ENCODE measurements around the gene ENTPD7.

GRCh38 chr10:99658622-99659030 lies 683 bp upstream of the ENTPD7 start:
- TF ChIP-seq EZH2 (IDR thresholded peaks at IDR 0.05; ENCODE audit: borderline replicate concordance, insufficient read depth, low read length, poor library complexity, severe bottlenecking), result no peak
- TF ChIP-seq CTCF (IDR thresholded peaks at IDR 0.05; ENCODE audit: poor library complexity, severe bottlenecking), result no peak
- no peak for TF ChIP-seq TAF1 (IDR thresholded peaks at IDR 0.05; ENCODE audit: low read depth)
- TF ChIP-seq POLR2AphosphoS5 (IDR thresholded peaks at IDR 0.05), result no peak
- no peak for TF ChIP-seq SMC3 (conservative IDR thresholded peaks at IDR 0.05; ENCODE audit: poor library complexity)
- no peak for TF ChIP-seq RAD21 (conservative IDR thresholded peaks at IDR 0.05)
- no peak for TF ChIP-seq EP300 (conservative IDR thresholded peaks at IDR 0.05; ENCODE audit: poor library complexity, severe bottlenecking)
- TF ChIP-seq REST (IDR thresholded peaks at IDR 0.05; ENCODE audit: borderline replicate concordance), result peak; percentile 24

Data from neural cell (in vitro differentiated cells).